ENCODE measurements around the gene SYNGR2. TPM values are rescaled to one million over a fixed set of nuclear protein-coding genes. Genes with fewer than 3 reads are reported as not detected.

The SYNGR2 gene
- total and polyA plus RNA-seq, 8 donors, result 28.6 to 219 (median 56.6) TPM

GRCh38 chr17:78125138-78125913 lies 43.1 kb upstream of the SYNGR2 start:
- Histone ChIP-seq H3K4me1 (peaks cover 43 to 76% (median 58%) of the 10 kb centered on the region in 4 donors), H3K9me3 (no peaks in the 10 kb centered on the region), H3K36me3 (peaks cover 4 to 59% (median 41%) of the 10 kb centered on the region in 4 donors), H3K27me3 (peaks cover 0 to 25% (median 0%) of the 10 kb centered on the region in 3 donors), H3K4me3 (peak overlapping the region in 1 of 4 donors; percentile 88), H3K27ac (peak overlapping the region in 4 of 5 donors; percentile 46 to 91 (median 80))
- 69 to 90% (median 80%) methylated on average over 17 to 39 of the region's 39 CpGs for WGBS, 5 donors
- no peak for DNase-seq
- intact Hi-C loops (cut with DNase I; ENCODE audit: low total_unique reads), result no loop called here
- TF ChIP-seq POLR2AphosphoS5 (IDR thresholded peaks at IDR 0.05), result no peak
- no peak for TF ChIP-seq CTCF (IDR thresholded peaks at IDR 0.05)
- no peak for TF ChIP-seq EP300 (IDR thresholded peaks at IDR 0.05)

GRCh38 chr17:78125976-78126894 lies 42.1 kb upstream of the SYNGR2 start:
- intact Hi-C loops (cut with DNase I; ENCODE audit: low total_unique reads), result no loop called here
- peak in 1 of 2 donors; percentile 54 for DNase-seq
- H3K4me1 ChIP-seq, result peaks cover 44 to 85% (median 62%) of the 10 kb centered on the region in 4 donors
- H3K9me3 ChIP-seq, result no peaks in the 10 kb centered on the region
- H3K36me3 ChIP-seq, result peaks cover 4 to 50% (median 34%) of the 10 kb centered on the region in 4 donors
- TF ChIP-seq POLR2A (IDR thresholded peaks at IDR 0.05) (no peak), CTCF (IDR thresholded peaks at IDR 0.05) (no peak), EP300 (IDR thresholded peaks at IDR 0.05) (no peak), POLR2AphosphoS5 (IDR thresholded peaks at IDR 0.05) (no peak)
- H3K27me3 ChIP-seq, result peaks cover 0 to 33% (median 0%) of the 10 kb centered on the region in 3 donors
- H3K27ac ChIP-seq, result peak overlapping the region; percentile 10 to 91 (median 83)
- peak overlapping the region in 3 of 4 donors; percentile 71 to 88 (median 72) for H3K4me3 ChIP-seq
- 72 to 86% (median 81%) methylated on average over 10 to 25 of the region's 25 CpGs for WGBS, 5 donors

- Histone ChIP-seq H3K4me3 (peak overlapping the region in 3 of 4 donors; percentile 71 to 88 (median 72)), H3K9me3 (no peaks in the 10 kb centered on the region), H3K36me3 (peaks cover 4 to 44% (median 31%) of the 10 kb centered on the region in 4 donors), H3K27me3 (peaks cover 0 to 39% (median 4%) of the 10 kb centered on the region in 3 donors), H3K27ac (peak overlapping the region in 4 of 5 donors; percentile 77 to 91 (median 84)), H3K4me1 (peaks cover 50 to 89% (median 67%) of the 10 kb centered on the region in 4 donors)
- no peak for TF ChIP-seq POLR2AphosphoS5 (IDR thresholded peaks at IDR 0.05)
- WGBS, 5 donors, result 31 to 85% (median 69%) methylated on average over 2 to 6 of the region's 6 CpGs
- intact Hi-C loops (cut with DNase I; ENCODE audit: low total_unique reads), result no loop called here
- no peak for DNase-seq
Measured at GRCh38 chr17:78126895-78127238, 41.5 kb upstream of the SYNGR2 start.

- no peak for TF ChIP-seq POLR2A (IDR thresholded peaks at IDR 0.05)
- peak in 2 of 3 donors; percentile 57 to 59 for TF ChIP-seq POLR2AphosphoS5 (IDR thresholded peaks at IDR 0.05)
- Histone ChIP-seq H3K27me3 (peaks cover 0 to 44% (median 5%) of the 10 kb centered on the region in 3 donors), H3K27ac (peak overlapping the region; percentile 63 to 91 (median 83)), H3K9me3 (no peaks in the 10 kb centered on the region), H3K4me1 (peaks cover 55 to 89% (median 71%) of the 10 kb centered on the region in 4 donors), H3K36me3 (peaks cover 4 to 39% (median 26%) of the 10 kb centered on the region in 4 donors), H3K4me3 (peak overlapping the region; percentile 68 to 88 (median 72))
- peak; percentile 57 to 83 for DNase-seq
- intact Hi-C loops (cut with DNase I; ENCODE audit: low total_unique reads), result no loop called here
- 13 to 39% (median 19%) methylated on average over 5 to 25 of the region's 25 CpGs for WGBS, 5 donors
Measured at GRCh38 chr17:78127239-78127887, 41.0 kb upstream of the SYNGR2 start.

Measured in stomach (tissue), 9 donors.